SJSA1 (cell line): ENCODE results near the gene CPED1. TPM values are rescaled to one million over a fixed set of nuclear protein-coding genes. Genes with fewer than 3 reads are reported as not detected.
"Not testable (repeated sequence)": the region's sequence is repeated elsewhere in the genome, so short reads cannot be mapped to it uniquely, and the experiment has no call there.

Experiments used
- DNase-seq, 2 experiments: peaks; one replicate each; pipeline ENCODE4 v3.0.0-alpha.2; 2015 to 2020; ENCODE audit warnings: low spot score in 2 of 2, low read depth in 1 of 2
- H3K27ac ChIP-seq: fragments of 250-450 bp; sonication (Bioruptor Pico); 2 replicates; pipeline ENCODE4 v1.5.1; 2020; ENCODE audit warnings: mild to moderate bottlenecking, moderate library complexity
- H3K27me3 ChIP-seq: fragments of 250-450 bp; sonication (Bioruptor Pico); replicated peaks from 2 replicates; pipeline ENCODE4 v1.5.1; 2020; ENCODE audit warnings: mild to moderate bottlenecking, moderate library complexity
- H3K36me3 ChIP-seq: fragments of 250-450 bp; sonication (Bioruptor Pico); 2 replicates; pipeline ENCODE4 v1.5.1; 2020; ENCODE audit warnings: mild to moderate bottlenecking
- H3K4me1 ChIP-seq: fragments of 250-450 bp; sonication (Bioruptor Pico); replicated peaks from 2 replicates; pipeline ENCODE4 v1.6.1; 2021; ENCODE audit warnings: mild to moderate bottlenecking
- H3K4me3 ChIP-seq: fragments of 250-450 bp; sonication (Bioruptor Pico); 2 replicates; pipeline ENCODE4 v1.5.1; 2020; ENCODE audit warnings: mild to moderate bottlenecking
- H3K9me3 ChIP-seq: fragments of 250-450 bp; sonication (Bioruptor Pico); replicated peaks from 2 replicates; pipeline ENCODE4 v1.5.1; 2020; ENCODE audit warnings: mild to moderate bottlenecking
- total RNA-seq: library from RNA; depleted of rRNA; stranded (reverse); fragments of >200 nt; shearing (Covaris generic); gene quantifications from 2 replicates; pipeline ENCODE4 v1.2.3, GENCODE V29; 2014

The CPED1 gene
- total RNA-seq, 1 experiment from 2014 or later: 64.8 TPM

DNA sequence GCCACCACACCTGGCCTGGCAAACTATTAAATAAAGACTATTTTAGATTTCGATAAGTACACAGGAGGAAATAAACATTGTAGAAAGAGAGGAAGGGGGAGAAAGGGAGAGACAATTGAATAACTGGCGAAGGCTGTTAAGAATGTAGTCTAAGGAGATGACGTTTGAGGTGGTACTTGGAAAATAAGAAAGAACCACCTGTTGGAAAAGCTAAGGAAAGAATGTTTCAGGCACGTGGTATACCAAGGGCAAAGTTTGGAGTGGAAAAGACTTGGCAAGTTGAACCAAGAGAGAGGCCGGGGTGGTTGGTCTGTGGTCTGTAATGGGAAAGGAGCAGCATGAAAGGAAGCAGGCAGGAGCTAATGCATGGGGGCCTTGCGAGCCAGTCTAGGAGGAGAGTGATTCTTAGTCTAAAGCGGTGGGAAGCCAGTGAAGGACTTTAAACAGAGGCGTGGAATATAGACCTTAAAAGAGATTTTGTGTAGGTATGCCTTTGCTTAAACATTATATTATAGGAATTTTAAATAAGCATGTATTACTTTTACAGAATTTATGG lies 28.5 kb upstream of the CPED1 start:
- DNase-seq: no peak
- H3K36me3 ChIP-seq: peaks cover 36% of the 10 kb centered on the region
- H3K4me1 ChIP-seq: peaks cover 6% of the 10 kb centered on the region; the same call in 1 of the 2 replicates

DNA sequence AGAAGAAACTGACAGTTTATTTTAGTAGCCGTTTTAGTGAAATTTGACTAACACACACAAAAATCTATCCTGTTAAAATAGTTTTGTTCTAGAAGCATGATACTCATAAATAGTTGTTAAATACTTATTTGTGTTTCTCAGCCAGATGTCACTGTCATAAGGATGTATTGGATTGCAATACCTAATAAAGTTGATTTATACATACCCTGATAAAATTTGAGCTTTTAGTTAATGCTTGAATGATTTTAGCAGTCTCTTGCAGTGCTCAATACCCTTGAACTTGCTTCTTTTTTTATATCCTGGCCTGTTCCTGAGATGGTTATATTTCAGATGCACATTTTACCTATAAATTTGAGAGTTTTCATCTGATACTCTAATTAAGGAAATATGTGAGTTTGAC lies 27.8 kb upstream of the CPED1 start:
- Histone ChIP-seq H3K27me3 (no peaks in the 10 kb centered on the region), H3K9me3 (no peaks in the 10 kb centered on the region), H3K4me3 (no peak overlapping the region), H3K4me1 (peaks cover 6% of the 10 kb centered on the region; the same call in 1 of the 2 replicates), H3K36me3 (peaks cover 32% of the 10 kb centered on the region), H3K27ac (no peak overlapping the region)
- no peak for DNase-seq

More for the DNA sequence above, 28.5 kb upstream of the CPED1 start:
- Histone ChIP-seq H3K27me3 (no peaks in the 10 kb centered on the region), H3K9me3 (no peaks in the 10 kb centered on the region), H3K27ac (no peak overlapping the region), H3K4me3 (no peak overlapping the region)

DNA sequence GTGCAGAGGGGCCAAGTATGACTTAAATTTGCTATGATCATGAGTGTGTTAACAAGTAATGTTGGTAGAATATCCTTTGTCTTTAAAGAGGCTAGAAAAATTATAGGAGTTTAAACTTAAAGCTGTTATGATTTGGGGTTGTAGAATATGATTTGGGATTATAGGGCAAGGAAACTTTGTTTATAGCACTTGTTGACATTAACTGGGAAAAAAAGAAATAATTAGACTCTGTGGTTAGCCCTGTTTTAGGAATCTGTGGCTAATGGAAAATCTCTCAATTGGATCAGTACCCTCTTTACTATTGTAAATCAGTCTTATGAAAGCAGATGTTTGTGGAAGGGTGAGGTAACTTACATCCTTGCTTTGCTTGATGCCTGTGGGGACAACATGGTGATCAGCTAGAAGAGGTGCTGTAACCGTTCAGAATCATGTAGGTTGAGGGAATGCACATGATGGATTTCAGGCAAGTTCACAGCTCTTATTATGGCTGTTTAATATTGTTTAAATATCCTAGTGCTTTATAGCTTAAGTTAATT lies 26.8 kb upstream of the CPED1 start:
- DNase-seq: no peak
- peaks cover 29% of the 10 kb centered on the region for H3K36me3 ChIP-seq
- peaks cover 6% of the 10 kb centered on the region; the same call in 1 of the 2 replicates for H3K4me1 ChIP-seq
- H3K27ac ChIP-seq: no peak overlapping the region
- no peaks in the 10 kb centered on the region for H3K27me3 ChIP-seq
- no peak overlapping the region for H3K4me3 ChIP-seq
- no peaks in the 10 kb centered on the region for H3K9me3 ChIP-seq

DNA sequence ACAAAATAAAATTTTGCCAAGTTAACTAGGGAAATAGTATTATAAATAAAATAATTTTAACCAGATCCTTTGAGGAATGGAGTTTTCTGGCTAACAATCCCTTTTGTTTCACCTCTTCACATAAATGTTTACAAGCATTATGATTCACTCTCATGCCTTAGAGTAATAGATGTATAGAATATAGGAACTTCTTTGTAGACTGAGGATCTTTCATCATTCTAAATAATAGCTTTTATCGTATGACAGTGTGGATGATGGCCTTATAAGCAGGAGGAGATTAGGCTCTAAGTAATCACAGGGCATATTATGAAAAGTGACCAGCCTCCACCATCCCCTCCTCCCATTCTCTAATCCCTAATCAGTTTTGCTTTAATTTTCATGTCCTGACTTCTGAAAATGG lies 24.4 kb upstream of the CPED1 start:
- H3K4me3 ChIP-seq: no peak overlapping the region
- H3K27ac ChIP-seq: no peak overlapping the region
- H3K9me3 ChIP-seq: no peaks in the 10 kb centered on the region
- peaks cover 6% of the 10 kb centered on the region; the same call in 1 of the 2 replicates for H3K4me1 ChIP-seq
- no peak for DNase-seq
- no peaks in the 10 kb centered on the region for H3K27me3 ChIP-seq
- peaks cover 38% of the 10 kb centered on the region for H3K36me3 ChIP-seq

DNA sequence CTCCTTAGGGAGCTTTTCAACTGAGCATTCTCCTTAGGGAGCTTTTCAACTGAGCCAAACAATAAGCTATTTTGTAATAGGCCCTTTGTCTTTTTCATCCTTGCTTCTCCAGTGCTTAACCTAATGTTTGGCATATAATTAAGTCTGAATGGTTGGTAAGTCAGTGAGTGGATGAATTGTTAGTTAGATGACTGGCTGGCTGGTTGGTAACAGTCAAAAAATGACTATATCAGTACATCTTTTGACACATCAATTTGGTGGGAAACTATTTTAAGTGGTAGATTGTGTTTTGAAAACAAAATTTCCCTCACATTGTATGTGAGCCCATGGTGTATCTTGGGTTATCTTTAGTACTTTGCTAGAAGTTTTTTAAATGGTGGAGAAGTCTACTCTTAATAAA lies 21.6 kb upstream of the CPED1 start:
- peaks cover 60% of the 10 kb centered on the region for H3K36me3 ChIP-seq
- H3K4me3 ChIP-seq: no peak overlapping the region
- H3K27me3 ChIP-seq: no peaks in the 10 kb centered on the region
- H3K9me3 ChIP-seq: no peaks in the 10 kb centered on the region
- no peak overlapping the region for H3K27ac ChIP-seq
- peaks cover under 1% of the 10 kb centered on the region; the same call in 1 of the 2 replicates for H3K4me1 ChIP-seq
- DNase-seq: no peak

DNA sequence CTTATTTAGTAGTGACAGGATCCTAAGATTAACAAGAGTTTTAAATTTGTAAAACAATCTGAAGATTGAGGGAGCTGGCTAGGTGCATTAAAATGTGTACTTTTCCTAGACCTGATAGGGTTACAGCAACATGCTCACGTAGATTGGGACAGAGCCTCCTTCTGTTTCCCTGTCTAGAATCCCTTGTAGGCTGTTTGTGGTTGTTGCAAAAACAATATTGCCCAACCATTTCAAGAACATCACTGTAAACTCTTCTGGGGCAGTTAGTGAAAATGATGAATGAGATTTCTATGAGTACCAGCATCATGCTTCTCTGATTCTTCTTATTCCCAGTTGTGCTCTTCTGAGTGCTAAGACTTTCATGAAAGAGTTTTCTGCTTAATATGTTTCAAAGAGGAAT lies 14.7 kb upstream of the CPED1 start:
- H3K36me3 ChIP-seq: peaks cover 55% of the 10 kb centered on the region
- H3K27ac ChIP-seq: no peak overlapping the region
- no peaks in the 10 kb centered on the region for H3K9me3 ChIP-seq
- no peak overlapping the region for H3K4me3 ChIP-seq
- H3K4me1 ChIP-seq: no peaks in the 10 kb centered on the region
- DNase-seq: no peak
- H3K27me3 ChIP-seq: no peaks in the 10 kb centered on the region

DNA sequence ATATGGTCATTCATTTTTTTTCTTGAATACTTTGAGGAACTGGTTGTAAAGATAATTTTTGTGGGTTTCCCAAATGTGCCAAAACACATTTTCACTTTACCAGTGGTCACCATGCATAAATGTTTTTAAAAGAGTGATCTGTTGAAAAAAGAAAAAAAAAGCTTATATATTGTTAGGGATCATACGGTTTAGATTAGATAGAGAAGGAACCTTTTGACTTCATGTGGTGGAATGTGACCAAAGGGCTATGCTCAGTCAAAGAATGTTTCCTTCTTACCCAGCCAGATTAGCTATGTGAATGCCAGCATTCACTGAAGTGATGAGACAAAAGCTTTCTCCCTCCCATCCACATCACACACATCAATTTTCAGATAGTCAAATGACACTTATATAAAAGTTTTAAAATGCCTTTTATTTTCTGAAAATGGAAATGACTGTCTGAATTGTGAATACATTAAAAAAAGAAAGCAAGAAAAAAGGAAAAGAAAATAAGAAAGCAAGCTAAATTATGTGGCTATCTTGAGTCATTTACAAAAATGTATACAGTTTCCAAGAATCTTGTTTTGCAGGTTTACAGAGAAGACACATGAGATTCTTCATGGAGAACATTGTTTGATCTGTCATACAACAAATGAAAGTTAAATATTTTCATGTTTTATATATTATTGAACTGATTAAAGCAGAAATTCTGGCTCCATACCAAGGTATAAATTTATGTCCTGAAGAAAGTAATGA lies 8.6 kb upstream of the CPED1 start:
- H3K36me3 ChIP-seq: peaks cover 3% of the 10 kb centered on the region
- no peaks in the 10 kb centered on the region for H3K9me3 ChIP-seq
- H3K4me3 ChIP-seq: no peak overlapping the region
- H3K4me1 ChIP-seq: peaks cover 25% of the 10 kb centered on the region
- no peaks in the 10 kb centered on the region for H3K27me3 ChIP-seq
- DNase-seq: no peak
- no peak overlapping the region for H3K27ac ChIP-seq

DNA sequence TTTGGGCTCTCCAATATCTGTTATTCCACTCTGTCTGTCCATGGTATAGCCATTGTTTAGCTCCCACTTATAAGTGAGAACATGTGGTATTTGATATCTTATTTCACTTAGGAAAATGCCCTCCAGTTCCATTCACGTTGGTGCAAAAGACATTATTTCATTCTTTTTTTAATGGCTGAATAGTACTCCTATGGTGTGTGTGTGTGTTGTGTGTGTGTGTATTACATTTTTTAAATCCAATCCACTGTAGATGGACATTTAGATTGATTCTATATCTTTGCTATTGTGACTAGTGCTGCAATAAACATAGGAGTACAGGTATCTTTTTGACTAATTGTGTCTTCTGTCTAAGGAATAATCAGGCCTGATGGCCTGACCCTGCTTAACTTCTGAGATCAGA lies 7.4 kb upstream of the CPED1 start:
- Histone ChIP-seq H3K4me3 (no peak overlapping the region), H3K36me3 (no peaks in the 10 kb centered on the region; the same call in 1 of the 2 replicates), H3K9me3 (no peaks in the 10 kb centered on the region), H3K27me3 (no peaks in the 10 kb centered on the region), H3K4me1 (peaks cover 25% of the 10 kb centered on the region), H3K27ac (no peak overlapping the region)
- DNase-seq: no peak

DNA sequence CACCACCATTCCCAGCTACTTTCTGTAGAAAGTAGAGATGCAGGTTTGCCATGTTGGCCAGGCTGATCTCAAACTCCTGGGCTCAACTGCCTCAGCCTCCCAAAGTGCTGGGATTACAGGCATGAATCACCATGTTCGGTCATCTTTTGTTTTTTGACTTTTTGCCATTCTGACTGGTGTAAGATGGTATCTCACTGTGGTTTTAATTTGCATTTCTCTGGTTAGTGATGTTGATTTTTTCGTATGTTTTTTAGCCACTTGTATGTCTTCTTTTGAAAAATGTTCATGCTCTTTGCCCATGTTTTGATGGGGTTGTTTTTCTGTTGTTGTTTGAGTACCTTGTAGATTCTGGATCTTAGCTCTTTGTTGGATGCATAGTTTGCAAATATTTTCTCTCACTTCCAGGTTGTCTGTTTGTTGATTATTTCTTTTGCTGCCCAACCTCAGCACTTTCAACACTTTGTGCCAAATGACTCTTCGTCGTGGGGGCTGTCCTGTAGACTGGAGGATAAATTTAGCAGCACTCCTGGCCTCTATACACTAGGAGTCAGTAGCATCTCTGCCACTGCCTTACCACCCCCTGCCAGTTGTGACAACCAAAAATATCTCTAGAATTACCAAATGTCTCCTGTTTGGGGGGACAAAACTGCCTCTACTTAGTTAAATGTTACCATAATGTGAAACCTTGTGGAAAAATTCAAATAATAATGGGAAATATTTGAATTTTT lies 6.5 kb upstream of the CPED1 start:
- peaks cover 25% of the 10 kb centered on the region for H3K4me1 ChIP-seq
- no peak overlapping the region for H3K4me3 ChIP-seq
- H3K36me3 ChIP-seq: no peaks in the 10 kb centered on the region; the same call in 1 of the 2 replicates
- no peak overlapping the region for H3K27ac ChIP-seq
- DNase-seq: peak in 1 of 2 experiments; percentile 63
- no peaks in the 10 kb centered on the region for H3K27me3 ChIP-seq
- no peaks in the 10 kb centered on the region for H3K9me3 ChIP-seq

DNA sequence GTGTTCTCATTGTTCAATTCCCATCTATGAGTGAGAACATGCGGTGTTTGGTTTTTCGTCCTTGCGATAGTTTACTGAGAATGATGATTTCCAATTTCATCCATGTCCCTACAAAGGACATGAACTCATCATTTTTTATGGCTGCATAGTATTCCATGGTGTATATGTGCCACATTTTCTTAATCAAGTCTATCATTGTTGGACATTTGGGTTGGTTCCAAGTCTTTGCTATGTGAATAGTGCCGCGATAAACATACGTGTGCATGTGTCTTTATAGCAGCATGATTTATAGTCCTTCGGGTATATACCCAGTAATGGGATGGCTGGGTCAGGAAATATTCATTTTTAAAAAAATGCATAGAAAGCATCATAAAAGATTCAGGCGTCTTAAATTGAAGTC lies 4.9 kb upstream of the CPED1 start:
- not testable (repeated sequence) for H3K9me3 ChIP-seq, DNase-seq, H3K4me3 ChIP-seq, H3K36me3 ChIP-seq, H3K27ac ChIP-seq, H3K27me3 ChIP-seq
- H3K4me1 ChIP-seq: peaks cover 34% of the 10 kb centered on the region

DNA sequence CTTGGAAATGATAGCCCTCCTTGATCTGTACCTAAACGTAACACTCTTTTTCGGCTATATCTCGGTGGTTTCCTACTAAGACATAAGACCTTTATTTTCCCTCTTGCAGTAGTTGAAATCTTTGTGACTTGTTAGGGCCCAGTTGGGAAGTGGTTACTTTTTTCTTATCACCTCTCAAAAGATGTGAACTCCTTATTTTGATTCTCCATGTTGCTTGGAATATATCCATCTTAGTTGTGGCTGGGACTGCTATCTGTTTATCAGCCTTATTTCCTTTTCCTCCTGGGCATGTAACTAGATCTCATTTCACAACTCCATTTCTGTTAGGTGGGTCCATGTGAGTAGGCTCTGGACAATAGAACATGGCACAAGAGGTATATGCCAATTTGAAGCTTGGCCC lies 4.1 kb upstream of the CPED1 start:
- Histone ChIP-seq H3K4me3 (no peak overlapping the region), H3K36me3 (no peaks in the 10 kb centered on the region), H3K27me3 (no peaks in the 10 kb centered on the region), H3K27ac (no peak overlapping the region), H3K9me3 (no peaks in the 10 kb centered on the region), H3K4me1 (peaks cover 34% of the 10 kb centered on the region)
- no peak for DNase-seq

DNA sequence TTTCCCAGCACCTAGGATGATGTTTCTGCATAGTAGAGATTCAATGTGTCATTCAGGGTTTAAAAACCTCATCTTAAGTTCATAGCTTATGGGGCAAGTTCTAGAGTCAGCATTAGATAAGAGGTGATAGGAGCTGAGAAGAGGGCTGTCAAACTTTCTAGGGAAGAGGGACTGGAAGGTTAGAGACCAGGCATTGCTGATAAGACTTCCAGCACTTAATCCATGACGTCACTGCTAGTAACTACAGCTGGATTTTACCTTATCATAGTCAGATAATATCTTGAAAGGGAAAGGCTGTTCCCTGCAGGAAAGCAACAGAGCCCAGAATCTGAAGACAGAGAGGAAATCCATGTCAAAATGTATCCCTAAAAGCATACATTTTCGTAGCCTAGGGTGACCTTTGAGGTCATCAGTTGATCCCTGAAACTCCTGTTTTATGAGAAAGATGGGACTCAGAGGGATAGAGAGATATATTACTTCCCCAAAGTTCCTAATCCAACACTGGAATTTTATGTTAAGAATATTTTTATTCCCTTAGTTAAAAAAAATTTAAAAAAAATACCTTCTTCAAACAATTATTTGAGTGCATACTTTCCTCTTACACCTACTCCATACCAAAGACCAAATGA lies 3.3 kb upstream of the CPED1 start:
- Histone ChIP-seq H3K27me3 (no peaks in the 10 kb centered on the region), H3K27ac (no peak overlapping the region), H3K4me3 (no peak overlapping the region), H3K4me1 (peaks cover 28% of the 10 kb centered on the region), H3K9me3 (no peaks in the 10 kb centered on the region), H3K36me3 (no peaks in the 10 kb centered on the region)
- no peak for DNase-seq

DNA sequence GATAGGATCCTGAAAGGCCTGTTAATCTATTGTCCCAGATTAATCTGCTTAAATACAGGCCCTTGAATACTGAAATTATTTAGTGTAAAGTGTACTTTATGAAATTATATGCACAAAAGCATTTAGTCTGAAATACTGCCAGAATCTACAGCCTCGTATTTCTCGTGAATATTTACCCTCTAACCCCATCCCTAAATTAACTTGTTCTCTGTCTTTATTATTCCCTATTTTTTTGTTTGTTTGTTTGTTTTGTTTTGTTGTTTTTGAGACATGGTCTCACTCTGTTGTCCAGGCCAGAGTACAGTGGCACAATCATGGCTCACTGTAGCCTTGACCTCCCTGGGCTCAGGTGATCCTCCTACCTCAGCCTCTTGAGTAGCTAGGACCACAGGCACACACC lies 2.7 kb upstream of the CPED1 start:
- H3K27ac ChIP-seq: no peak overlapping the region
- no peak overlapping the region for H3K4me3 ChIP-seq
- no peaks in the 10 kb centered on the region for H3K9me3 ChIP-seq
- no peaks in the 10 kb centered on the region for H3K27me3 ChIP-seq
- peaks cover 23% of the 10 kb centered on the region for H3K4me1 ChIP-seq
- DNase-seq: no peak
- H3K36me3 ChIP-seq: no peaks in the 10 kb centered on the region
